Stimulated activated CD4-positive, alpha-beta T cell treated with anti-CD3 and anti-CD28 coated beads, Interleukin-15, amount 100 ng/mL, for 24 hours (primary cell): Measurements from ENCODE around the gene ARX.

Source experiments
- DNase-seq: peaks from one replicate; pipeline ENCODE4 v3.0.0-alpha.2; 2020

ARX gene

GRCh38 chrX:24996096-24996709 is 19.6 kb downstream of the ARX start:
- no peak for DNase-seq

DNA sequence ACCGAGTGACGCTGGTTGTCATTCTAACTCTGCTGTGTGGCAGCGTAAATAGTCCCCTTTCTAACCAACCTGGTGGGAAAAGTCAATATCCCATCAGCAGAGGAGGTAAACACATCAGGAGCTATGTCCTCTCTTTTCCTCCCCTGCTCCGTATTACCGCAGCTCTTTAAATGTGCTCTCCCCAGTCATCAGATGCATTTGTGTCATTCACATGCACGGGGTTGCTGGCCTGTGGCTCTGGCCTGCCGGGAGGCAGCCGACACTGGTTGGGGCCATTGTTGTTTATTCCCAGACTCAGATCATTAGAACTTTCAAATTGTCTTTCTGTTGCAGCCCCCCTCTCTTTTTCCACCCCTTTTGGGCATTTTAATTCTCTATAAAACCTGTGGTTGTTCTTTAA is 21.9 kb downstream of the ARX start:
- DNase-seq, result no peak

DNA sequence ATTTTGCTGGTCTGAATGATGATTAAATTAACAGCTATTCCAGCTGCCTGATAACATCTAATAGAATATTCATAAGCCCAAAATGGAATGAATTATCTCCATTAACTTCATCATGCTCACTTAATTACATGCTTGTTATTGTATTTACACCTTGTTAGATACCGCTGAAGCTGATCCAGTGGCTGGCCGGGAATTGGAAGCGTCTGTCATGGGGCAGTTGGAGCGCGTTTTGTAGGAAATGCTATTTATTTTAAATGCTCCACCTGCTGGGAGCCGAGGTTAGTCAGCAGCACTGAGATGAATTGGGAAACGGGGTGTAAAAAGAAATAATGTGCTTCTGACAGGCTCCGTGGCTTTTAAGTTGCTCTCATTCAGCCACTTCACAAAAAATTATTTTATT is 25.2 kb downstream of the ARX start:
- no peak for DNase-seq

- no peak for DNase-seq
These were observed 27.5 kb downstream of the ARX start for GRCh38 chrX:24988314-24988713.

- no peak for DNase-seq
These were observed 28.0 kb downstream of the ARX start for GRCh38 chrX:24987731-24988130.

DNA sequence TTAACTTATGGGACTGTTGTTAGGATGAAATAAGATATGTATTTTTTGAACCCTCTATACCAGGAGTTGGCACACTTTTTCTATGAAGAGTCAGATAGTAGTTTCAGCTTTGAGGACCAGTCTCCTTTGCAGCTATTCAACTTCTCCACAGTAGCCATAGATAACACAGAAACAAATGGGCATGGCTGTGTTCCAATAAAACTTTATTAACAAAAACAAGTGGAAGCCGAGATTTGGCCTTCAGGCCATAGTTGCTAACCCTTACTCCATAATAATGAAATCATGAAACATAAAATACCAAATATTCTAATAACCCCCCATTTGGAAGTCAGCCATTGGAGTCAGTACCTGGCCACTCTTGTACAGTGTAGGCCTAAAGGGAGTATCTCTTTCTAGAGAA is 30.6 kb downstream of the ARX start:
- DNase-seq, result no peak

GRCh38 chrX:24983931-24984330 is 31.8 kb downstream of the ARX start:
- DNase-seq, result no peak

DNA sequence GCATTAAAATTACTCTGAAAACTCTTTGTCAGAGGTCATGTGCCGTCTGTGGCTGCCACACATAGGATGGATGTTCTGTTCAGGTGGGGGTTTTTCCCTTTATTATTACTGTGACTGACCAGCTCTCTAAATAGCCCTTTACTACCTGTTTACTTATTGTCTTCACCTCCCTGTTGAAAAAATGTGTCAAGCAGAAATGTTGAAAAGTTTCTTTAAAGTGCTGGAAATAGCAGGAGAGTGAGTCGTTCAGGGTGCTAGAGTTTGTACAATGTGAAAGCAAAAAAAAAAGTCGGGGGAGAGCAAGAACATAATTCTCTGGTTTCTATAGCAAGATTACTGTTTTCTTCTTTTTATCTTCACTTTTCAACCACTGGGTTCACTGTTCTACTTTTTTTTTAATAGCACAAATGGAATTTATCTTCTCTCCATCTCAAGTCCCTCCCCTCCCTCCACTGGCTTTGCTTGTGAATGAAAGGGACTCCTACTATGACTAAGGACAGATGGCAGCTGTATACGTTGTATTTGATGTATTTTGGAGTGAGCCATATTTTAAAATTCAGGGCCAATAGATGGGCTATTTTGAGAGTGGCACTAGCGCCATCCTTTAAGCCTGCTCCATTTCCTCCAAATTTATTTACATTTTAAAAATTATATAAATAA is 33.3 kb downstream of the ARX start:
- no peak for DNase-seq

- DNase-seq, result no peak
These were observed 34.7 kb downstream of the ARX start for GRCh38 chrX:24981030-24981429.

DNA sequence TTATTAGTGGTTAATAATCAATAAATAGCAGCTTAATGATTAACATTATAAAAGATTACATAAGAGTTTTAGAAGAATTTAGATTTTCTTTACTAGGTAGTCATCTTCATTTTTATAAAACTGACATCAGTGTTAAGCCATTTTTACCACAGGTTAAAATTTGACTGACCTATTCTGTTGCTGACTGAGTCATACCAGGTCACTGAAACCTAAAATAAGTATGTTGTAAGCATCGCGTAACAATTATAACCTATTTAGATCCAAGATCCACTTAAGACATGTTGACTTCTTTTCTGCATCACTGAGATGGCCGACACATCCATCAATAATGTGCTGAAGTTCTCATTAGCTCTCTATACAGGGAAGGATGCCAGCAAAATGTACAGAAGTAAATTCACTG is 36.7 kb downstream of the ARX start:
- DNase-seq, result no peak

- no peak for DNase-seq
These were observed 46.0 kb downstream of the ARX start for GRCh38 chrX:24969812-24970211.

GRCh38 chrX:24965372-24965771 is 50.4 kb downstream of the ARX start:
- DNase-seq, result no peak

- no peak for DNase-seq
These were observed 51.9 kb downstream of the ARX start for GRCh38 chrX:24963823-24964222.

DNA sequence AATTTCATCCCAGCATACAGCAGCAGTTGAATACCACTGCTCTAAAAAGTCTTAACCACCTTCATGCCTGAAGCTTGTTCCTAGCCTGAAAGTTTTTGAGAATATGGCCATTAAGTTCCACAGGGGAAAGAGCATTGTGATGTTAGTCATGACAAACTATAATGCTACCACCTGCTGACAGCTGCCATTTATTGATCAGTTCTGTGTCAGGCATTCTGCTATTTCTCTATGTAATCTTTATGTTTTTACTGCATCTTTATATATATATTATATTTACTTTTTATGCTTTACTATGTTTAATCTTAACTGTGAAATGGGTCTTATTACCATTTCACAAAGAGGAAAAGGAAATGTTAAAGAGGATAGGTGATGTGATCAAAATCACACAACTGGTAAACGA is 54.0 kb downstream of the ARX start:
- DNase-seq, result no peak

DNA sequence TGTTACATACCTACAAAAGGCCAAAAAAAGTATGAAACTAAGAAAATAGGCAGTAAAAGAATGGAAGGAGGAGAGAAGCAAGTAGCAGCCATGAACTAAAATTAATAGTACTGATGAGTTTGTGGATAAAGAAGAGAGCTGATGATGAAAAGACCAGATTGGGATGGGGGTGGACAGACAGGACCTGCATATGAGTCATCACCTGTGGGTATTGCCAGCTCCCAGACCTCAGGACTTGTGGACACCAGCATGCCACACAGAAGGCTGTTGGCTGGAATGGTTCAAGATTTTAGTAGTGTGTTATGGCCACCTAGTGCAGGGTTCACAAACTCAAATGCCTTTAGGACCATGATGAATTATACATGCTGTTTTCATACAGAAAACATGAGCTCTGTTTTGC is 58.9 kb downstream of the ARX start:
- no peak for DNase-seq

DNA sequence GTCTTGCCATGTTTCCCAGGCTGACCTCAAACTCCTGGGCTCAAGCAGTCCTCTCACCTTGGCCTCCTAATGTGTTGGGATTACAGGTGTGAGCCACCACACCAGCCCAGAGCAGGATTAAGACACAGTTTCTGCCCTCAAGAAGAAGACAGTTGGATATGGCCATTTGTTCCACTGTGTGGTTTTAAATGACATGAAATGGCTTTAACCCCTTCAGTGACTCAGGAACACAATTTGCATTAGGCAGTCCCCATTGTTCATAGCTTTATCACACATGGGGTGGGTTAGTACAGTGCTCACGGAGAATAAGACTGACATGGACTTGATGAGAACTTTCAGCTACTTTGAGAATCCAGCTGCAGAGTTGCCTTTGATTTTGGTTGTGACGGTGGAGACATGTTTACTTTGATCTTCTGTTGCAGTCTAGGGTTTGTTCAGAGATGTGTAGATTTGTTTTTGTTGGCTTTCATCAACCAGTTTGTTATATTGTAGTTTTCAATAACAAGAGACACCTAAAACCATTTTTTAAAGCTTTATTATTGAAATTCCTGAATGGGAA is 60.3 kb downstream of the ARX start:
- DNase-seq, result no peak

GRCh38 chrX:24954732-24955131 is 61.0 kb downstream of the ARX start:
- no peak for DNase-seq
